Stimulated activated CD8-positive, alpha-beta memory T cell treated with anti-CD3 and anti-CD28 coated beads, Interleukin-12 subunit alpha, Interleukin-12 subunit beta, amount 100 ng/mL, for 4 hours (primary cell): Measurements from ENCODE around the gene MOB3A.
"Not testable (repeated sequence)": the region's sequence is repeated elsewhere in the genome, so short reads cannot be mapped to it uniquely, and the experiment has no call there.

ENCODE experiments used
- DNase-seq: peaks from one replicate; pipeline ENCODE4 v3.0.0-alpha.2; 2020; ENCODE audit warnings: low read depth

The MOB3A gene

GRCh38 chr19:2096034-2096479 lies at the start of gene MOB3A:
Gene MOB3A (minus strand): TSS chr19:2096326. CDS start chr19:2078560, 17,766 bp downstream.
- DNase-seq = no peak

- no peak for DNase-seq
Measured at GRCh38 chr19:2145831-2146241, 49.7 kb upstream of the MOB3A start.

- no peak for DNase-seq
Measured at GRCh38 chr19:2144190-2144589, 48.1 kb upstream of the MOB3A start.

GRCh38 chr19:2142173-2142829 lies 46.2 kb upstream of the MOB3A start:
- no peak for DNase-seq

- DNase-seq = no peak
Measured at GRCh38 chr19:2140138-2140569, 44.0 kb upstream of the MOB3A start.

DNA sequence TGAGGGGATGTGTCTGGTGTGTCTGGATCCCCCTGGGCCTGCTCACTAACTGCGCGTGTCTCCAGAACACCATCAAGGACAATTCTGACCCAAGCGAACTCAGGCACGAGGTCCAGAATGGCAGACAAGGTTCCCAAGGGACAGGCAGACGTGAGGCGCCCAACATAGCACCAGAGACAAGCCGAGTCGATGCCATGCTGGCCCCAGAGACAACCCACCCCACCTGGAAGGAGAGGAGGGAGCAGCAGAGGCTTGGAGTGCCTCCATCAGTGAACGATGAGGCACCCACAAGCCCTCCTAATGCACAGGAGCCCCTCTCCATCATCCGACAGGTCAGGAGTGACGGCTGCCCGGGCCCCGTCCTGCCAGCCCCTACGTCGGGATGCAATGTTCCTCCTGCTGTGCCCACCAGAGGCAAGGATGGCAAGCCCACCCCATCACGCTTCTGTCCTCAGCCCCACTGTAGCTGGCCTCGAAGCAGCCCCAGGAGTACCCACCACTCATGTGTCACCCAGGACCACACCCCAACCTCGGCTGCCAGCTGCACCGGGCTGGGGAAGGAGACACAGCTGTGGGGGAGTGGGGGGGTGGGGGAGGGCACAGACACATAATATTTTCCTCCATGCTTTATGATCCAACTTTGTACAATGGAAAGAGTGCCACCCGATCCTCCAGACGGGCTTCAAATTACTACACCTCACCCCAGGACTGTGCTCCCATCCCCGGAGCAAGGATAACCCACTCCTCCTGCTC lies 43.4 kb upstream of the MOB3A start:
- no peak for DNase-seq

DNA sequence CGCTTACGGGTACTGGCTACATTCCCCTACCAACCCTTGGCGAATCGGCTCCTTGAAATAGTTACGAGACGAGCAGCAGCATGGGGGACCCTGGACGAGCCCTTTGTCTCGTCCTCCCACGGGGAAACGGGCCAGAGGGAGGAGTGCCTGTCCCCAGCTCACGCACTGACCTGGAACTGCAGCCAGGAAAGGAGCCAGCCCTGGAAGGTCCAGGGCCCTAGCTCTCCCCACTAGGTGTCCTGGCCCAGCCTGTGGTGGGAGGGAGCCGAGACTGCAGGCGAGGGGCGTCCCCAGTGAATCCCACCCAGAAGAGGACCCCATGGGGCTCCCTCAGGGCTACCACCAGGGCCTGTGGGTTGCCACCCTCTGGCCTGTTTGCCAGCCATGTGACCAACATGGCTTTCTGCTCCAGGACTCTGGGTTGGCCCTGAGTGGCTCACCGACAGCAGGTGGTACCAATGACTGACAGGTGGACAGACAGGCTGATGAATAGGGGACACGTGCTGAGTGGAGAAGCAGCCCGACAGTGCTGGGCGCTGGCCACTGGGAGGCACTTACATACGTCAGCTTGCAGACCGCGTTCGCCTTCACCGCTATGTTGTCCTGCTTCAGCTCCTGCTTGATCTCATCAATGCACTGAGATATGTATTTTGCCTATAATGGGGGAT lies 42.1 kb upstream of the MOB3A start:
- no peak for DNase-seq

GRCh38 chr19:2136796-2137195 lies 40.7 kb upstream of the MOB3A start:
- DNase-seq = no peak

DNA sequence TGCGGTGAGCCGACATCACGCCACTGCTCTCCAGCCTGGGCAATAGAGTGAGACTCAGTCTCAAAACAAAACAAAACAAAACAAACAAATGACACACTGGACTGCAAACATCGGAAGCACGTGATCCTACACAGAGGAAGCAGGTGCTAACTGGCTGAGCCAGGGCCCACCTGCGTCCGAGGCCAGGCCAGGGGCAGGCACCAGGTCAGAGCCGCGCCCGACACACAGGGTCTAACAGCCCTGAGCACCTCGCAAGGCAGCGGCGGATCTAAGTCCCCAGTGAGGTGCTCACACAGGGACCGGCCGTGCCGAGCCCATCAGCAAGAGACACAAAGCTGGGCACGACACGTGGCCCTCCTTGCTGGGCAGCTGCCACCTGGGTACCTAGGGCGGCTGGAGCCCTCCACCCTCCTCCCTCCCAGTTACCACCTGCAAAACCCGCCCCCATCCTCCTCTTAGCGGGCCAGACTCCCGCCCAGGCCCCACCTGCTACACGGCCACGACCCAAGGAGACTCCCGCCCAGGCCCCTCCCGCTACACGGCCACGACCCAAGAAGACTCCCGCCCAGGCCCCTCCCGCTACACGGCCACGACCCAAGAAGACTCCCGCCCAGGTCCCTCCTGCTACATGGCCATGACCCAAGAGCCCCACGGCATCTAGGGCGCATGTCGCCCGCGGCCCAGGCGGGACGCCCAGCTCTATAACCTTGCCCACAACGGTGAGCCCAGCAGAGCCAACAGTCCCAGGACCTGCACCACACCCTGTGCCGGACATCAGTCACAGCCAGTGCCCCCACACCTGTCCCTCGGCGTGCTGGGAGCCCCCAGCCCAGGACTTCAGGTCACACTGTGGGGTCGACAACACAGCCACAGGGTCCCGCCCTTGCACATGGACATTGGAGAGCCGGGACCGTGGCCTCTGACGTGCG lies 39.6 kb upstream of the MOB3A start:
- DNase-seq = no peak

DNA sequence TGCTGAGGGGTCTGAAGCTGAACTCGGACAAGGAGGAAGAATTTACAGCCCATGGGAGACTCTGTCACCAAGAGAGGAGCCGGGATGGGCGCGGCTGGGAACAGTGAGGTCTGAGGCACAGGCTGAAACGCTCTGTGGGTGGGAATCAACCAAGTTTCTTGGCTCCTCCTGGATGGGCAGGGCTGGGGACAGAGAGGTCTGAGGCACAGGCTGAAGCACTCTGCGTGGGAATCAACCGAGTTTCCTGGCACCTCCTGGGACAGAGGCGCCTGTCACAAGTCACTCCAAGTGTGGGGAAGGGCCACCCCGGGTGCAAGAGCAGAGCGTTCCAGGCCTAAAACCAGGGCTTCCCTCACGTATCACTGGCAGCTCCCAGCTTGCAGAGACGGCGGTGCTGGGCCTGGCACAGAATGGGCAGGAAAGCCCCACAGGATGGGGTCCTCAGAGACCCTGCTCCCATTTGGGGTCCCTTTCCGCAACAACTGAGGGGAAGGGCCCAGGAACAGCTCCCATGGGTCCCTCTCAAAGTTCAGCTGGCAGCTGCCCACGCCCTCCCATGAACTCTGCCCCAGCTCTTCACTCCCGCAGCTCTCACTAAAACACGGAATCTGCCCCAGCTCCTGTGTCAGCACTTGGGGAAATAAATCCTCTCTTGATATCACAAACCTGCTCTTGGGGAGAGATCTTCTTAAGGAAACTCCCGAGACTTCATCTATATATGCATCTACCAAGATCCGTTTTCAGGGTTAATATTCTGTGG lies 36.8 kb upstream of the MOB3A start:
- DNase-seq = no peak

GRCh38 chr19:2132191-2132590 lies 36.1 kb upstream of the MOB3A start:
- DNase-seq = no peak

DNA sequence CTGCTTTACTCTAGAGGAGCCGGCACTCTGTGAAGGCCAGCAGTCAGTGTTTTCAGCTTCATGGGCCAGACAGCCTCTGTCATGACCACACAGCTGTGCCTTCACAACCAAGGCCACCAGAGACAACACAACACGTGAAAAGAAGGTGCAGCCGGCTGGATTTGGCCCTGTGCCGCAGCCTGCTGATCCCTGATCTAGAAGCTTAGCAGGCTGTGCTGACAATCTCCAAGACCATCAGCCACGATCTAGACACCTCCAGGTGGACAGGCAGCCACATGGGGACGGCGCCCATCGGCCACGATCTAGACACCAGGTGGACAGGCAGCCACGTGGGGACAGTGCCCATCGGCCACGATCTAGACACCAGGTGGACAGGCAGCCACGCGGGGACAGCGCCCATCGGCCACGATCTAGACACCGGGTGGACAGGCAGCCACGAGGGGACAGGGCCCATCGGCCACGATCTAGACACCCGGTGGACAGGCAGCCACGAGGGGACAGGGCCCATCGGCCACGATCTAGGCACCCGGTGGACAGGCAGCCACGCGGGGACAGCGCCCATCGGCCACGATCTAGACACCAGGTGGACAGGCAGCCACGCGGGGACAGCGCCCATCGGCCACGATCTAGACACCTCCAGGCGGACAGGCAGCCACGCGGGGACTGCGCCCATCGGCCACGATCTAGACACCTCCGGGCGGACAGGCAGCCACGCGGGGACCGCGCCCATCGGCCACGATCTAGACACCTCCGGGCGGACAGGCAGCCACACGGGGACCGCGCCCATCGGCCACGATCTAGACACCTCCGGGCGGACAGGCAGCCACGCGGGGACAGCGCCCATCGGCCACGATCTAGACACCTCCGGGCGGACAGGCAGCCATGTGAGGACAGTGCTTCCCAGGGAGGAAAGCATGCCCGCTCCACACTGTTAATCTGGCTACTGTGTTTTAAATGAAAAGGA lies 35.2 kb upstream of the MOB3A start:
- DNase-seq = not testable (repeated sequence)

GRCh38 chr19:2129892-2130770 lies 34.0 kb upstream of the MOB3A start:
- no peak for DNase-seq

DNA sequence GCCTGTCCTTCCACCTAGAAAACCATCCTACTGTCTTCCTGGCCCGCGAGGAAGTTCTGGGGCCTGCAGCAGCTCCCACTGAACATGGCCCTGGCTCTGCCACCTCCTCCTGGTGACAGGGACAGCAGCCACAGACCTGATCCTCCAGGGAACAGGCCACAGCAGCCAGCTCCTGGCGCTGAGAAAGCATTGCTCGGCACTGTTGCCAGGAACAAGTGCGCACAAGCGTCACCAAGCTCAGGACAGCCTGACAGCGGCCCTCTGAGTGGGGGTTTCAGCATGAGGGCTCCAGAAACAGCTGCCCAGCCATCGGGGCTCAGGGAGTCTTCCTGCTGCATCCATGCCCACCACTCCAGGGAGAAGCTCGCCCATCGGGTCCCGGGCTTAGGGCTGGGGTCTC lies 33.4 kb upstream of the MOB3A start:
- DNase-seq = no peak

GRCh38 chr19:2129022-2129421 lies 32.9 kb upstream of the MOB3A start:
- no peak for DNase-seq

DNA sequence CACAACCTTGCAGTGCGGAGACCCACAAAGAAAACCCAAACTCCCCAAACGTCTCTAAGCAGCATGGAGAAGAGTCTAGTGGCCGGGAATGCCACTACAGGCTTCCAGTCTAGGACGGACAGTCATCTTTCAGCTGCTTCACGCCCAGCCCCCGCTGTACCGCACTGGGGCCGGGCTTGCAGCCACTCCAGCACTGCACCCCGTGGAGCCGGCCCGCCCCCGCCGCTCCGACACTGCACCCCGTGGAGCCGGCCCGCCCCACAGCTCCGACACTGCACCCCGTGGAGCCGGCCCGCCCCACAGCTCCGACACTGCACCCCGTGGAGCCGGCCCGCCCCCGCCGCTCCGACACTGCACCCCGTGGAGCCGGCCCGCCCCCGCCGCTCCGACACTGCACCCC lies 32.1 kb upstream of the MOB3A start:
- not testable (repeated sequence) for DNase-seq

GRCh38 chr19:2127758-2128157 lies 31.6 kb upstream of the MOB3A start:
- DNase-seq = no peak

DNA sequence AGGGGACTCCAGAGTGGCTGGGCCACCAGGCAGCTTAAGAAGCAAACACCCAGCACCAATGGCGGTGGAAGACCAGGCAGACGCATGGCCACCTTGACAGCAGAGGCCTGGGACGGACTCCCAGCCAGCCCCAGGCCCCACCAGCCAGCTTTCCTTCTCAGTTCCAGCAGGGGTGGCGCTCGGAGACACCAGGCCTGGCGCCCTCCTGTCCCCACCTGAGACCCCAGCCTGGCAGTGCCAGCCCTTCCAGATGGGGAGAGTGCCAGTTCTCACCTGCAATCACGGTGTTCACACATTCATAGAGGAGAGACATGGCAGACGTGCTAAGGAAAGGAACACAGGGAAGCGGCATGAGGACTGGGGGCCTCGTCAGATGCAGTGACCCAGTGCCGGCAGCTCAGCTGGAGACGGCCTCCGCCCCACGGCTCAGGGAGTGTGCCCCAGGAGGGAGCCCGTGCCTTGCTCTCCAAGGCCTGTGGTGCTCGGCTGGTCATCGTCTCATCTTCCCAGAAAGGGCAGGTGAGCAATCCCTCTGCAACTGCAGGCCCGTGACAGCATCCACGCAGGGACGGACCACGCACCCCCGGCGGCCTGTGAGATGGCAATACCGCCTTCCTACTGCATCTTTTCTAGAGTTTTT lies 30.9 kb upstream of the MOB3A start:
- no peak for DNase-seq
